Muscle of back (tissue), 11 donors: ENCODE data around the gene GNLY. TPM values are rescaled to one million over a fixed set of nuclear protein-coding genes. Genes with fewer than 3 reads are reported as not detected.

ENCODE experiments used
- DNase-seq, 3 donors: peaks; one replicate each; pipeline versions ENCODE4 v3.0.0 to v3.0.0-alpha.2; 2013
- polyA plus RNA-seq, 10 donors: library from polyadenylated mRNA; unstranded; fragments of 120-200 nt; gene quantifications; one replicate each; pipeline ENCODE4 v1.2.1, GENCODE V29; 2013; ENCODE audit not compliant: insufficient read length in 10 of 10

The GNLY gene
- polyA plus RNA-seq, 10 donors, result 0.50 to 3.6 (median 1.0) TPM

DNA sequence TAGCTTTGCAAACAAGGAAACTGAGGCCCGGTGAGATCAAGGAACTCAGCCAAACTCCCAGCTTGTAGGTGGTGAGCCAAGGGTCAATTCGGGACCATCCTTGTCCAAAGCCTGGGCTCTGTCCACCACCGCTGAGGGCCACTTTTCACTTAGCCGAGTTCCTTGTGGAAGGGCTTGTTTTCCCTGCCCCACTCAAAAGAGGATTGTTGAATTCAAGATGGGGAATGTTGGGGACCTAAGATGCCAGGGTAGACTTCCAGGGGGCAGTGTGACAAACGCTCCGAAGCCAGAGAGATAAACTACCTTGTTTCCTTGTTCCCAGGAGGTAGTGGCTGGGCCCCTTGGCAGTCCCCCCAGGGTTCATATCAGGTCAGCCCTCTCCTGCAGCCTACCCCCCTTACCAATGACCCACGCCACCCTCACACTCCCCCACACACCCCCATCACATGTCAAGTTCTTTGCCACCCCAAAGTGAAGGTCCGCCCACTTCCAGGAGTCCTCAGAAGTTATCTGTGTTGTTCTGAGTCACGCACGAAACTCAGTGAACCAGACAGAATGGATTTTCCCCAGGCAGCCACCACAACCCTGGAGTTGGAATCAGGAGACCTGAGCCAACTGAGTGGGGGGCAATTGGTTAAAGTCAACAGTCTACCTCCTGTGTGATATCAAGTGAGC lies 49.3 kb downstream of the GNLY start:
- no peak for DNase-seq

GRCh38 chr2:85744055-85744454 lies 49.9 kb downstream of the GNLY start:
- DNase-seq, result no peak

DNA sequence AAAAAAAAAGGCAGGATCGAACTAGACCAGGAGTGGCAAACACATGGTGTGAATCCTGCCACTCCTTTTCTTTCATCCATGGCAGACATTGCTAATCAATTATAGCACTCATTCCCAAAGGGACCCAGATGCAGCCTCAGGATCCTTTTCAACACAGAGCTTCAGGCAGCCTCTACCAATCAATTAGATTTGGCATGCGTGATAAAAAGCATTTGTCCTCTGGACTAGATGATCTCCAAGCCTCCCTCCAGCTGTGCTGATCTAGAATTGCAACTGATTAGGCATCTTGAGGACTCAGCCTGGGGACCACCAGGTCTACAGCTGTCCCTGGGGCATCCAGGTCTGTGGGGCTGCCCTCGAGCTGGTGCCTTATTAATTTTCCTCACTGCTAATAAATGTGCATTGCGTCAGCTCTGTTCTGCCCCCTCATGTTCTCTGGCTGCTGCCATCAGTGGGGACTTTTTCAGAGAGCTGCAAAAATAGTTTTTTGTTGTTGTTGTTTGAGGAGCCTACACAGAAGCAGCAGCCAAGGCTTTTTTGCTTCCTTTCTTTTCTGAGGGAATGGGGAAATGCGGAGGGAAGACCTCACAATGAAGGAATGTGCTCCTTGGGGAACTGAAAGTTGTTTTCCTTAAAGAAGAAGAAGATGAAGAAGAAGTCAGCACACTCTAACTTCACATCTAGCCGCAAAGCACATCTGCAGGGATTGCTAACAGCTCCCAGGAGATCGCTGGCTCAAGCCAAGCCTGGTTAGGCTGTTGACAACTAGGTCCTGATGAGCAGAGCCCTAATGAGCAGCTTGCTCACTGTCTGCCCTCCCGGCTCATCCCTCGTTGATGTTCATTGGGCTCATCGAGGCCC lies 50.8 kb downstream of the GNLY start:
- DNase-seq, result peak; percentile 80 to 95 (median 90)

DNA sequence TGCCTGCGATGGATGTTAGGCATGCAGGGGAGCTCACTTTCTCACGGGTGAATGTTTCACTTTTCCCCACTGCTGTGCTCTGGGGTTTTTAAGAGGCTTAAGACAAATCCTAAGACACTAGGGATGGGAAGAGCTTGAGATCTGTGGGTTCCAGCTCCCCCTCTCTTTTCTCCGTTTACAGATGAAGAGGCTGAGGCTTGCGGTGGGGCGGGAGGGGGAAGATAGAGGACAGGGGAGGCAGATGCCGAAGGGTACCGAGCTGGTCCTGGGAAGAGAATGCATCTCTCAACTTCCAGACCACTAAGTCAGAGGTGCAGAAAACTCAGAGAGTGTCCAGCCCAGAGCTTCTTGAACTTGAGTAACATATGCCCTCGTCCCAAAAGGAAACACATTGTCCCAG lies 51.5 kb downstream of the GNLY start:
- no peak for DNase-seq

GRCh38 chr2:85746321-85747004 lies 52.3 kb downstream of the GNLY start:
- DNase-seq, result no peak

GRCh38 chr2:85747441-85747840 lies 53.3 kb downstream of the GNLY start:
- DNase-seq, result no peak

DNA sequence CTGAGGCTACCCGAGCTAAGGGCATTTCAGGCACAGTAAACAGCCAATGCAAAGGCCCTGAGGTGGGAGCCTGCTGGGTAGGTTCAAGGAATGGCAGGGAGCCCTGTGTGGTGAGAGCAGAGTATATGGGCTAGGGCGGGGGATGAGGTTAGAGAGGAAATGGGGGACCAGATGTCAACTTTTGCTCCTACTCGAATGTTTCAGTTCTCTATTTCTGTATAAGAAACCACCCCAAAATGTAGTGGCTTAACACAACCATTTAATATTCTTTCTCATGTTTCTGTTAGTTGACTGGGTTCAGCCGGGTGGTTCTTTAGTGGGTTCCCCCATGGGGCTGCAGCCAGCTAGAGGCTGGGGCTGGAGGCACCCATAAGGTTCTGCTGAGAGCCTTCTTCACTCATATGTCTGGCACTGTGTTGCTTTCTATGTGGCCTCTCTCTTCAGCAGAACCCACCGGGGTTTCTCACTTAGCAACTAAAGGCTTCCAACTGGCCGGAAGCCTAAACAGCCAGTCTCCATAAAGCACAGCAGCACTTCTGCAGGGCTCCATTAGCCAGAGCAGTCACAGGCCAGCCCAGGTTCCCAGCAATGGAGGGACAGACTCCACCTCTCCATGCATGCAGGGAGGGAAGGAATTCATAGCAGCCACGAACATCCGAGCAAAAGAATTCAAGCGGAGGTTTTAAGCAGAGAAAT lies 54.0 kb downstream of the GNLY start:
- DNase-seq, result no peak

Other genes with a start within 250 kb of the GNLY start
- gene MAT2A, start 155.2 kb upstream of the GNLY start, polyA plus RNA-seq, result 100 to 1,000 TPM; 153 to 268 (median 198) TPM
- gene GGCX, start 132.9 kb upstream of the GNLY start, polyA plus RNA-seq, result 10 to 100 TPM; 20.0 to 26.3 (median 23.5) TPM
- gene VAMP8, start 116.8 kb upstream of the GNLY start, polyA plus RNA-seq, result 10 to 100 TPM in 9 of 10 donors, 1 to 10 TPM in 1; 8.0 to 18.6 (median 13.2) TPM
- gene VAMP5, start 109.9 kb upstream of the GNLY start, polyA plus RNA-seq, result 10 to 100 TPM; 27.2 to 48.3 (median 36.8) TPM
- 10 to 100 TPM; 51.6 to 66.6 (median 57.7) TPM for gene RNF181, start 98.6 kb upstream of the GNLY start, polyA plus RNA-seq
- 10 to 100 TPM in 2 of 10 donors, 1 to 10 TPM in 8; 7.5 to 12.6 (median 8.4) TPM for gene TMEM150A, start 91.7 kb upstream of the GNLY start, polyA plus RNA-seq
- 10 to 100 TPM; 35.9 to 51.2 (median 43.6) TPM for gene C2orf68, start 82.3 kb upstream of the GNLY start, polyA plus RNA-seq
- gene USP39, start 78.2 kb upstream of the GNLY start, polyA plus RNA-seq, result 10 to 100 TPM; 33.0 to 46.2 (median 42.5) TPM
- under 1 TPM in 2 of 10 donors, not detected in 8; 0.08 TPM for gene SFTPB, start 26.2 kb upstream of the GNLY start, polyA plus RNA-seq
- gene ATOH8, start 59.6 kb downstream of the GNLY start, polyA plus RNA-seq, result 10 to 100 TPM; 11.9 to 17.7 (median 16.2) TPM
- gene ST3GAL5, start 194.6 kb downstream of the GNLY start, polyA plus RNA-seq, result 10 to 100 TPM; 23.1 to 40.1 (median 31.7) TPM